ENCODE measurements around the gene INPP5D. TPM values are rescaled to one million over a fixed set of nuclear protein-coding genes. Genes with fewer than 3 reads are reported as not detected.

INPP5D gene
- total RNA-seq, 4 donors from 2014 or later = 26.6 to 40.6 (median 27.0) TPM

DNA sequence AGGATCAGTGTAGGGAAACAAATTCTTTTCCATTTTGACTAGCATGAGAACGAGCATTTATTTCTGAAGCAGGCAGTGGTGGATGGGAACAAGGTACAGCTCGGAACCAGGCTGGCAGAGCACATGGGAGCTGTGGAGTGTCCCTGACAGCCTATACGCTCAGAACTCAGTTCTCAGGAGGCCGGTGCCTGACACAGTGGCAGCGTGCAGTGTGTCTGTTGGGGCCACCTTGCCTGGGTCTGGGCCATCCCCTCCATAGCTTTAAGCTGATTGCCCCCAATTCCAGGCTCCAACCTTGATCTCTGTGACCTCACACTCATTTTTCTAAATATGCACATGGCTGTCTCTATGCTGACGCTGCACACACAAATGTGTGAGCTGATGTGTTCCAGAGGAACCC is 136.9 kb downstream of the INPP5D start:
- TF ChIP-seq, protein P1, sequence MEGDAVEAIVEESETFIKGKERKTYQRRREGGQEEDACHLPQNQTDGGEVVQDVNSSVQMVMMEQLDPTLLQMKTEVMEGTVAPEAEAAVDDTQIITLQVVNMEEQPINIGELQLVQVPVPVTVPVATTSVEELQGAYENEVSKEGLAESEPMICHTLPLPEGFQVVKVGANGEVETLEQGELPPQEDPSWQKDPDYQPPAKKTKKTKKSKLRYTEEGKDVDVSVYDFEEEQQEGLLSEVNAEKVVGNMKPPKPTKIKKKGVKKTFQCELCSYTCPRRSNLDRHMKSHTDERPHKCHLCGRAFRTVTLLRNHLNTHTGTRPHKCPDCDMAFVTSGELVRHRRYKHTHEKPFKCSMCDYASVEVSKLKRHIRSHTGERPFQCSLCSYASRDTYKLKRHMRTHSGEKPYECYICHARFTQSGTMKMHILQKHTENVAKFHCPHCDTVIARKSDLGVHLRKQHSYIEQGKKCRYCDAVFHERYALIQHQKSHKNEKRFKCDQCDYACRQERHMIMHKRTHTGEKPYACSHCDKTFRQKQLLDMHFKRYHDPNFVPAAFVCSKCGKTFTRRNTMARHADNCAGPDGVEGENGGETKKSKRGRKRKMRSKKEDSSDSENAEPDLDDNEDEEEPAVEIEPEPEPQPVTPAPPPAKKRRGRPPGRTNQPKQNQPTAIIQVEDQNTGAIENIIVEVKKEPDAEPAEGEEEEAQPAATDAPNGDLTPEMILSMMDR (IDR thresholded peaks at IDR 0.05; ENCODE audit: low read depth) = no peak

DNA sequence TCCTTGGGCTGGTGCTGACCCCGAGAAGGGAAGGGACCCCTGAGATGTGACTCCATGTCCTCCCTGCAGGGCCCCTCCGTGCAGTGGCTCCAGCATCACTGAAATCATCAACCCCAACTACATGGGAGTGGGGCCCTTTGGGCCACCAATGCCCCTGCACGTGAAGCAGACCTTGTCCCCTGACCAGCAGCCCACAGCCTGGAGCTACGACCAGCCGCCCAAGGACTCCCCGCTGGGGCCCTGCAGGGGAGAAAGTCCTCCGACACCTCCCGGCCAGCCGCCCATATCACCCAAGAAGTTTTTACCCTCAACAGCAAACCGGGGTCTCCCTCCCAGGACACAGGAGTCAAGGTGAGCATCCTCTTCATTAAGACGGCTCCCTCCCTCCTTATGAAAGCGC is 137.9 kb downstream of the INPP5D start:
- TF ChIP-seq, protein P1 (IDR thresholded peaks at IDR 0.05; ENCODE audit: low read depth) = no peak

- TF ChIP-seq, protein P1 (IDR thresholded peaks at IDR 0.05; ENCODE audit: low read depth) = no peak
Observed at GRCh38 chr2:233199870-233200269, 139.7 kb downstream of the INPP5D start.

GRCh38 chr2:233201258-233202013 is 141.3 kb downstream of the INPP5D start:
- TF ChIP-seq, protein P1 (IDR thresholded peaks at IDR 0.05; ENCODE audit: low read depth) = no peak

DNA sequence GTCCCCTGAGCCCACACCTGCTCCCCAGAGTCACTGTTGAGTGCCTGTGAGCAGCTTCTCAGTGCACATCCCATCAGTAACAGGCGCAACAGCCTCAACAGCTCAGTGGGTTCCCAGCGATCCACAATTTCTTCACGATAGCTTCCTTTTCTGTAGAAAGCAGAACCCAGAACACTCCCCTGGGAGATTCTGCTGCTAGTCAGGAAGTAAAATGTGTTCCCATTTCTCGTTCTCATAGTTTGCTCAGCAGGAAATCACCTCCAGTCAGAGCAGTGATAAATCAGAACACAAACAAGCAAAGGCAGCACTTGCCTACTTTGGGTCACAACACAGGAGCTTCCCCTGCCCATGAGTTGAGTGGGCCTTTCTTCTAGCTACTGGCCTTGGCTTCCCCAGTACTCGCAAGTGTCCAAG is 142.4 kb downstream of the INPP5D start:
- TF ChIP-seq, protein P1 (IDR thresholded peaks at IDR 0.05; ENCODE audit: low read depth) = no peak

- TF ChIP-seq, protein P1 (IDR thresholded peaks at IDR 0.05; ENCODE audit: low read depth) = no peak
Observed at GRCh38 chr2:233203060-233203459, 142.9 kb downstream of the INPP5D start.

DNA sequence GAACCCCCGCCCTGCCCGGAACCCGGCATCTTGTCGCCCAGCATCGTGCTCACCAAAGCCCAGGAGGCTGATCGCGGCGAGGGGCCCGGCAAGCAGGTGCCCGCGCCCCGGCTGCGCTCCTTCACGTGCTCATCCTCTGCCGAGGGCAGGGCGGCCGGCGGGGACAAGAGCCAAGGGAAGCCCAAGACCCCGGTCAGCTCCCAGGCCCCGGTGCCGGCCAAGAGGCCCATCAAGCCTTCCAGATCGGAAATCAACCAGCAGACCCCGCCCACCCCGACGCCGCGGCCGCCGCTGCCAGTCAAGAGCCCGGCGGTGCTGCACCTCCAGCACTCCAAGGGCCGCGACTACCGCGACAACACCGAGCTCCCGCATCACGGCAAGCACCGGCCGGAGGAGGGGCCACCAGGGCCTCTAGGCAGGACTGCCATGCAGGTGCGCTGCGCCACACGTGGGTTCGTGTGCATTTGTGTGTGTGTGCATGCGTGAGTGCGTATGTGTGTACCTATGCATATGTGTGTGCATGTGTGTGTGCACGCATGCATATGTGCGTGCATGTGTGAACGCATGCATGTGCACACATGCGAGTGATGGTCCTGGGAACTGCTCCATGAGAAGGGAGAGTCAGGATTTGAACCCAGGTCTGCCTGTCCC is 144.3 kb downstream of the INPP5D start:
- TF ChIP-seq, protein P1 (IDR thresholded peaks at IDR 0.05; ENCODE audit: low read depth) = no peak
